HepG2 (cell line): ENCODE data around the gene ENDOU. TPM values are rescaled to one million over a fixed set of nuclear protein-coding genes. Genes with fewer than 3 reads are reported as not detected.

Experiments used
- ATAC-seq: fragments of 200-7000 bp; cut with Tn5 transposase; 3 replicates; pipeline ENCODE4 v1.9.1; 2020; ENCODE audit warnings: mild to moderate bottlenecking, moderate library complexity
- BruUV-seq: library from RNA; stranded (reverse); fragments of 400-500 nt; replicated peaks from 2 replicates; lab custom pipeline; 2021; lab: Mats Ljungman, UMichigan
- CTCF ChIA-PET: fragments of 300-600 bp; formaldehyde crosslinking; extraction: SDS; loops from one replicate; lab custom pipeline; 2021; ENCODE audit warnings: low total read pairs, inconsistent platforms, low intra/inter-chr PET ratio; lab: Yijun Ruan, JAX
- POLR2A ChIA-PET: fragments of 350-600 bp; sonication (Branson Sonifier 250); formaldehyde crosslinking; loops from one replicate; lab custom pipeline; 2020; ENCODE audit warnings: antibody characterized with exemption, inconsistent platforms; lab: Yijun Ruan, JAX
- DNase-seq: peaks from one replicate; pipeline ENCODE4 v3.0.0-alpha.2; 2015; ENCODE audit warnings: low spot score
- FAIRE-seq: peaks from 3 replicates; lab custom pipeline; 2011; peaks lifted over from hg19 to GRCh38; lab: Jason Lieb, UNC
- H2AFZ ChIP-seq: one replicate; pipeline ENCODE4 v1.6.1; 2011; ENCODE audit warnings: low read length, inconsistent platforms
- H3K27ac ChIP-seq: fragments of 300-600 bp; 3 replicates; pipeline ENCODE4 v1.8.0; 2011; ENCODE audit warnings: mixed run types, mild to moderate bottlenecking, mixed read lengths, low read length, inconsistent platforms; ENCODE audit not compliant: insufficient read depth; ENCODE audit errors: extremely low read length
- H3K27me3 ChIP-seq, 2 experiments: fragments of 200-600 bp in 1 of 2; 2 replicates in 1 of 2; 3 replicates in 1 of 2; pipeline versions ENCODE4 v1.6.0 to v1.8.0; 2011; ENCODE audit warnings: low read length in 2 of 2, mild to moderate bottlenecking in 2 of 2, moderate library complexity in 2 of 2, inconsistent platforms in 1 of 2; ENCODE audit not compliant: insufficient read depth in 2 of 2, control insufficient read depth in 1 of 2
- H3K36me3 ChIP-seq, 2 experiments: fragments of 200-600 bp in 1 of 2; replicated peaks in 1 of 2; 2 replicates in 1 of 2; 3 replicates in 1 of 2; pipeline versions ENCODE4 v1.5.1 to v1.8.0; 2011; ENCODE audit warnings: low read length in 2 of 2, inconsistent platforms in 1 of 2; ENCODE audit not compliant: insufficient read depth in 2 of 2, control insufficient read depth in 1 of 2
- H3K4me1 ChIP-seq: 2 replicates; pipeline ENCODE4 v1.5.1; 2012; ENCODE audit warnings: low read length, inconsistent platforms; ENCODE audit not compliant: insufficient read depth
- H3K4me2 ChIP-seq: 2 replicates; pipeline ENCODE4 v1.6.0; 2011; ENCODE audit warnings: low read depth, low read length, inconsistent platforms
- H3K4me3 ChIP-seq, 3 experiments: fragments of 200-600 bp in 1 of 3; sonication (generic), shearing (Covaris generic) in 1 of 3; replicated peaks in 1 of 3; 2 replicates each; pipeline ENCODE4 v1.5.1; 2011 to 2016; ENCODE audit warnings: low read length in 3 of 3, inconsistent platforms in 2 of 3, low read depth in 2 of 3, mild to moderate bottlenecking in 2 of 3, control low read depth in 1 of 3, mixed read lengths in 1 of 3; ENCODE audit not compliant: insufficient read depth in 1 of 3
- H3K79me2 ChIP-seq: one replicate; pipeline ENCODE4 v1.6.1; 2011; ENCODE audit warnings: low read length, inconsistent platforms; ENCODE audit not compliant: insufficient read depth
- H3K9ac ChIP-seq: 2 replicates; pipeline ENCODE4 v1.6.0; 2011; ENCODE audit warnings: mild to moderate bottlenecking, low read depth, low read length, inconsistent platforms; ENCODE audit not compliant: insufficient read depth
- H3K9me3 ChIP-seq: 2 replicates; pipeline ENCODE4 v1.5.1; 2012; ENCODE audit warnings: mild to moderate bottlenecking, low read length
- H4K20me1 ChIP-seq: 2 replicates; pipeline ENCODE4 v1.6.0; 2011; ENCODE audit warnings: inconsistent platforms, mild to moderate bottlenecking, low read length, moderate library complexity; ENCODE audit not compliant: insufficient read depth
- CHD4 ChIP-seq: fragments of 200-600 bp; sonication (generic); IDR thresholded peaks from 2 replicates; pipeline ENCODE4 v1.7.0; 2017; ENCODE audit warnings: mild to moderate bottlenecking, low read length, borderline replicate concordance
- ELF1 ChIP-seq: sonication (generic); formaldehyde crosslinking; IDR thresholded peaks from 2 replicates; pipeline ENCODE4 v1.4.0; 2020; ENCODE audit warnings: missing genetic modification reagents
- FOSL2 ChIP-seq: sonication (generic); formaldehyde crosslinking; IDR thresholded peaks from 2 replicates; pipeline ENCODE4 v1.4.0; 2020; ENCODE audit warnings: missing genetic modification reagents
- FOXA1 ChIP-seq, 2 experiments: fragments of 450-650 bp in 1 of 2; sonication (generic) in 1 of 2; formaldehyde crosslinking in 1 of 2; IDR thresholded peaks; 2 replicates each; pipeline versions ENCODE4 v1.4.0 to v1.6.1; 2016 to 2020; ENCODE audit warnings: missing genetic modification reagents in 1 of 2
- HDAC2 ChIP-seq: sonication (generic); formaldehyde crosslinking; IDR thresholded peaks from 2 replicates; pipeline ENCODE4 v1.4.0; 2020; ENCODE audit warnings: missing genetic modification reagents
- HNF4A ChIP-seq: sonication (generic); formaldehyde crosslinking; IDR thresholded peaks from 2 replicates; pipeline ENCODE4 v1.4.0; 2020; ENCODE audit warnings: missing genetic modification reagents
- HNF4G ChIP-seq, 2 experiments: sonication (generic) in 1 of 2; formaldehyde crosslinking in 1 of 2; IDR thresholded peaks; 2 replicates each; pipeline versions ENCODE4 v1.4.0 to v1.6.1; 2011 to 2020; ENCODE audit warnings: borderline replicate concordance in 2 of 2, low read depth in 2 of 2, mild to moderate bottlenecking in 2 of 2, low read length in 1 of 2, missing genetic modification reagents in 1 of 2, moderate library complexity in 1 of 2
- KMT2A ChIP-seq: sonication (generic); formaldehyde crosslinking; IDR thresholded peaks from 2 replicates; pipeline ENCODE4 v1.4.0; 2020; ENCODE audit warnings: missing genetic modification reagents
- NR2F6 ChIP-seq, 2 experiments: IDR thresholded peaks; 2 replicates each; pipeline ENCODE4 v1.6.1; 2016; ENCODE audit warnings: antibody characterized with exemption in 1 of 2, mild to moderate bottlenecking in 1 of 2
- RCOR2 ChIP-seq: IDR thresholded peaks from 2 replicates; pipeline ENCODE4 v1.6.1; 2016; ENCODE audit warnings: missing biosample characterization, missing genetic modification reagents
- SMAD9 ChIP-seq: sonication (generic); formaldehyde crosslinking; IDR thresholded peaks from 2 replicates; pipeline ENCODE4 v1.5.1; 2020; ENCODE audit warnings: mild to moderate bottlenecking, missing genetic modification reagents
- SMC3 ChIP-seq: IDR thresholded peaks from 2 replicates; pipeline ENCODE4 v1.6.1; 2011; ENCODE audit warnings: low read length, improper control_type of control experiment
- XRCC5 ChIP-seq: fragments of 200-400 bp; formaldehyde crosslinking; optimal IDR thresholded peaks from 2 replicates; pipeline ENCODE3; 2017; ENCODE audit warnings: mild to moderate bottlenecking, low read length
- ZEB1 ChIP-seq: IDR thresholded peaks from 2 replicates; pipeline ENCODE4 v1.6.1; 2012; ENCODE audit warnings: mild to moderate bottlenecking, low read depth, inconsistent platforms; ENCODE audit not compliant: insufficient replicate concordance
- ZKSCAN1 ChIP-seq: fragments of 150-350 bp; IDR thresholded peaks from 2 replicates; pipeline ENCODE4 v1.6.1; 2014; ENCODE audit warnings: low read length
- ZMYM3 ChIP-seq: sonication (generic); formaldehyde crosslinking; IDR thresholded peaks from 2 replicates; pipeline ENCODE4 v1.5.1; 2020; ENCODE audit warnings: mild to moderate bottlenecking, missing genetic modification reagents
- ZNF264 ChIP-seq: sonication (generic); formaldehyde crosslinking; IDR thresholded peaks from 2 replicates; pipeline ENCODE4 v1.4.0; 2020; ENCODE audit warnings: missing genetic modification reagents
- WGBS: methylation state at CpG from one replicate; pipeline ENCODE4 v1.1.6; 2017; ENCODE audit warnings: low lambda C conversion rate; 5-methylcytosine and 5-hydroxymethylcytosine counted together
- in situ Hi-C: cut with HindIII; loops from 2 replicates; pipeline ENCODE4 v1.10.0; 2017; ENCODE audit warnings: low pct_unique_long_range_greater_than_20kb; ENCODE audit not compliant: extremely low pct_ligation_motif_present
- intact Hi-C: fragments of 100-400 bp; cut with micrococcal nuclease; formaldehyde crosslinking; loops from one replicate; pipeline ENCODE4 v1.10.0; 2022; ENCODE audit not compliant: unreplicated experiment
- polyA plus RNA-seq, 8 experiments: library from polyadenylated mRNA; depleted of rRNA in 3 of 8; stranded (reverse) in 7 of 8; unstranded in 1 of 8; fragments of >200 nt; fragmentation: Illumina TruSeq in 4 of 8; extraction: Trizol in 4 of 8; gene quantifications; 2 replicates each; pipeline versions ENCODE4 v1.2.1 to v1.2.3, GENCODE V29; 2011 to 2016; ENCODE audit warnings: low read depth in 4 of 8, missing spikeins in 1 of 8, mixed read lengths in 1 of 8; ENCODE audit not compliant: insufficient read depth in 1 of 8
- total RNA-seq, 5 experiments: library from RNA; depleted of rRNA; stranded (reverse); fragments of >200 nt; fragmentation: Illumina TruSeq; extraction: Trizol; gene quantifications; 2 replicates each; pipeline ENCODE4 v1.2.3, GENCODE V29; 2016; ENCODE audit warnings: low read depth in 1 of 5
- TF ChIP-seq, protein P1 (sequence below): sonication (generic); IDR thresholded peaks from 2 replicates; pipeline ENCODE4 v1.6.1; 2016; ENCODE audit warnings: low read depth, borderline replicate concordance
- TF ChIP-seq, protein P2 (sequence below): sonication (generic); formaldehyde crosslinking; IDR thresholded peaks from 2 replicates; pipeline ENCODE4 v1.4.0; 2020; ENCODE audit warnings: missing genetic modification reagents, mild to moderate bottlenecking, borderline replicate concordance

ENDOU gene
- total and polyA plus RNA-seq, 2 of the 13 experiments (the other 11 are each of a cell fraction or from before 2014, with no cell fraction given): not detected

DNA sequence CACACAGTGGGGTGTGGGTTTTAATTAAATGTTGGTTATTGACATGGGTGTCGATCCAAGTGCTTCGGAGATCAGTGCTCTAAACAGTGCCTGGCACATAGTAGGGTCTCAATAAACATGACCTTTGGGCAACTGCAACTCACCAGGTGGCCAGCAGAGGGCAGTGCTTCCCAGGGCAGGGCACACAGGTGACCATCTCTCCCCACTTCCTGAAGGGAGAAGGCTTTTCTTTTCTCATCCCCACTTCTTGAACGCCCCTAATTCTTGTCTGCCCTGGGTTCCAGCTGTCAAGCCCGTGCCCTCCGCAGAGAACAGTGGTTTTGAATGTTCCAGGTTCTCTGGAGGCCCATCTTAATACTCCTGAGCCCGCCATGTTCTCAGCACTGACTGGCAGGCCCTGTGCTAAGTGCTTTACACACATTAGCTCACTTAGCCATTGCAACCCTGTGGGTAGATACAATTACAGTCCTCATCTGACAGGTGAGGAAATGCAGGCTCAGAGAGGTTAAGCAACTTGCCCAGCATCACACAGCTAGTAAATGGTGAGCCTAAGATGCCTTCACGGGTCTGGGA is 17.0 kb upstream of the ENDOU start:
- CTCF ChIA-PET: interaction anchor here (1.3 to 3.8 kb wide), 5 partner anchors 17 to 96 kb away, joined by 4 to 37 read pairs (median 16); partner anchors contain the start of gene RAPGEF3
- DNase-seq: peak; percentile 19
- peak; percentile 65 for FAIRE-seq
- H2AFZ ChIP-seq: no peak overlapping the region
- no peak overlapping the region for H3K4me3 ChIP-seq
- no peaks in the 10 kb centered on the region for H3K9me3 ChIP-seq
- intact Hi-C loops: loop anchor here (1.0 kb wide), 2 partner anchors 37 to 96 kb away; no protein-coding TSS in a partner anchor
- peaks cover 9 to 49% of the 10 kb centered on the region in 2 experiments for H3K27me3 ChIP-seq
- 20% methylated on average over 7 of the region's 7 CpGs for WGBS
- POLR2A ChIA-PET: no interaction called here
- no peak overlapping the region for H3K27ac ChIP-seq
- peaks cover 24% of the 10 kb centered on the region for H3K4me1 ChIP-seq
- BruUV-seq: no TSS peak
- H4K20me1 ChIP-seq: no peaks in the 10 kb centered on the region
- H3K4me2 ChIP-seq: no peak overlapping the region
- no peak for ATAC-seq
- H3K36me3 ChIP-seq: no peaks in the 10 kb centered on the region
- no peak overlapping the region for H3K9ac ChIP-seq
- in situ Hi-C loops: loop anchor here (5.0 kb wide), 1 partner anchor 35 kb away; no protein-coding TSS in a partner anchor
- no peaks in the 10 kb centered on the region for H3K79me2 ChIP-seq
- TF ChIP-seq HDAC2 (CRISPR knock-in tag) (peak; percentile 30; the same call in 1 of the 2 replicates), SMC3 (peak; percentile 65), KMT2A (CRISPR knock-in tag) (0 out of 2 replicates have a peak, but pooled peaks have one; percentile 30), HNF4A (CRISPR knock-in tag) (peak; percentile 92), ZMYM3 (peak; percentile 56; the same call in 1 of the 2 replicates), ELF1 (CRISPR knock-in tag) (0 out of 2 replicates have a peak, but pooled peaks have one; percentile 26), CHD4 (no peak), ZNF264 (CRISPR knock-in tag) (no peak), RCOR2 (CRISPR knock-in tag) (0 out of 2 replicates have a peak, but pooled peaks have one; percentile 54), SMAD9 (CRISPR knock-in tag) (no peak), ZEB1 (peak; percentile 47), ZKSCAN1 (peak; percentile 100), FOXA1 (IDR thresholded peaks at IDR 0.05) (no peak), FOXA1 (CRISPR knock-in tag; IDR thresholded peaks at IDR 0.05) (peak; percentile 79), NR2F6 (IDR thresholded peaks at IDR 0.05) (peak; percentile 77), NR2F6 (CRISPR knock-in tag; IDR thresholded peaks at IDR 0.05) (peak; percentile 76), XRCC5 (peak; percentile 36), HNF4G (IDR thresholded peaks at IDR 0.05; ENCODE audit: borderline replicate concordance, low read depth, low read length) (peak; percentile 97), HNF4G (CRISPR knock-in tag; IDR thresholded peaks at IDR 0.05; ENCODE audit: borderline replicate concordance, low read depth) (peak; percentile 78), FOSL2 (CRISPR knock-in tag) (0 out of 2 replicates have a peak, but pooled peaks have one; percentile 29)
- TF ChIP-seq, protein P1, sequence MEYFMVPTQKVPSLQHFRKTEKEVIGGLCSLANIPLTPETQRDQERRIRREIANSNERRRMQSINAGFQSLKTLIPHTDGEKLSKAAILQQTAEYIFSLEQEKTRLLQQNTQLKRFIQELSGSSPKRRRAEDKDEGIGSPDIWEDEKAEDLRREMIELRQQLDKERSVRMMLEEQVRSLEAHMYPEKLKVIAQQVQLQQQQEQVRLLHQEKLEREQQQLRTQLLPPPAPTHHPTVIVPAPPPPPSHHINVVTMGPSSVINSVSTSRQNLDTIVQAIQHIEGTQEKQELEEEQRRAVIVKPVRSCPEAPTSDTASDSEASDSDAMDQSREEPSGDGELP: 0 out of 2 replicates have a peak, but pooled peaks have one; percentile 15
- TF ChIP-seq, protein P2, sequence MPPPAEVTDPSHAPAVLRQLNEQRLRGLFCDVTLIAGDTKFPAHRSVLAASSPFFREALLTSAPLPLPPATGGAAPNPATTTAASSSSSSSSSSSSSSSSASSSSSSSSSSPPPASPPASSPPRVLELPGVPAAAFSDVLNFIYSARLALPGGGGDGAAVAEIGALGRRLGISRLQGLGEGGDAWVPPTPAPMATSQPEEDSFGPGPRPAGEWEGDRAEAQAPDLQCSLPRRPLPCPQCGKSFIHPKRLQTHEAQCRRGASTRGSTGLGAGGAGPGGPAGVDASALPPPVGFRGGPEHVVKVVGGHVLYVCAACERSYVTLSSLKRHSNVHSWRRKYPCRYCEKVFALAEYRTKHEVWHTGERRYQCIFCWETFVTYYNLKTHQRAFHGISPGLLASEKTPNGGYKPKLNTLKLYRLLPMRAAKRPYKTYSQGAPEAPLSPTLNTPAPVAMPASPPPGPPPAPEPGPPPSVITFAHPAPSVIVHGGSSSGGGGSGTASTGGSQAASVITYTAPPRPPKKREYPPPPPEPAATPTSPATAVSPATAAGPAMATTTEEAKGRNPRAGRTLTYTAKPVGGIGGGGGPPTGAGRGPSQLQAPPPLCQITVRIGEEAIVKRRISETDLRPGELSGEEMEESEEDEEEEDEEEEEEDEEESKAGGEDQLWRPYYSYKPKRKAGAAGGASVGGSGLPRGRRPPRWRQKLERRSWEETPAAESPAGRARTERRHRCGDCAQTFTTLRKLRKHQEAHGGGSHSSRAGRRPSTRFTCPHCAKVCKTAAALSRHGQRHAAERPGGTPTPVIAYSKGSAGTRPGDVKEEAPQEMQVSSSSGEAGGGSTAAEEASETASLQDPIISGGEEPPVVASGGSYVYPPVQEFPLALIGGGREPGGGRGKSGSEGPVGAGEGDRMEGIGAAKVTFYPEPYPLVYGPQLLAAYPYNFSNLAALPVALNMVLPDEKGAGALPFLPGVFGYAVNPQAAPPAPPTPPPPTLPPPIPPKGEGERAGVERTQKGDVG (CRISPR knock-in tag): no peak
